ENCODE measurements around the gene CLEC4G.

GRCh38 chr19:7748171-7748570 is 16.3 kb upstream of the CLEC4G start:
- TF ChIP-seq EZH2 (IDR thresholded peaks at IDR 0.05; ENCODE audit: borderline replicate concordance, low read length) (no peak), CTCF (conservative IDR thresholded peaks at IDR 0.05 in 1 of 2, IDR thresholded peaks at IDR 0.05 in 1 of 2; ENCODE audit: extremely low read depth in 1 of 2, insufficient read depth in 1 of 2, low read depth in 1 of 2, low read length in 2 of 2) (no peak)

All from mammary epithelial cell (primary cell).